NCI-H1092 treated with DMSO at 0.1 percent for 48 hours (cell line): ENCODE data around the gene GPR160.
"Not testable (repeated sequence)": the region's sequence is repeated elsewhere in the genome, so short reads cannot be mapped to it uniquely, and the experiment has no call there.

ENCODE experiments used
- DNase-seq: peaks from one replicate; lab custom pipeline; 2025; lab: John Stamatoyannopoulos, UW

The GPR160 gene

GRCh38 chr3:170111147-170111771 is 73.5 kb downstream of the GPR160 start:
- no peak for DNase-seq

GRCh38 chr3:170114165-170114564 is 76.4 kb downstream of the GPR160 start:
- DNase-seq: not testable (repeated sequence)

GRCh38 chr3:170117134-170117533 is 79.3 kb downstream of the GPR160 start:
- no peak for DNase-seq

GRCh38 chr3:170128259-170128976 is 90.6 kb downstream of the GPR160 start:
- DNase-seq: no peak

- no peak for DNase-seq
Measured at GRCh38 chr3:170128977-170129431, 91.2 kb downstream of the GPR160 start.

GRCh38 chr3:170130532-170130931 is 92.7 kb downstream of the GPR160 start:
- DNase-seq: no peak

GRCh38 chr3:170132335-170132734 is 94.5 kb downstream of the GPR160 start:
- no peak for DNase-seq
